Natural killer cell (primary cell): ENCODE data around the gene MIGA2. TPM values are rescaled to one million over a fixed set of nuclear protein-coding genes. Genes with fewer than 3 reads are reported as not detected.
"Not testable (repeated sequence)": the region's sequence is repeated elsewhere in the genome, so short reads cannot be mapped to it uniquely, and the experiment has no call there.

ENCODE experiments used
- ATAC-seq, 3 donors: fragments of 150-1000 bp in 2 of 3; fragments of 200-7000 bp in 1 of 3; cut with Tn5 transposase; 1 replicate in 1 of 3; 2 replicates in 2 of 3; pipeline ENCODE4 v1.10.0; 2021; ENCODE audit warnings: mild to moderate bottlenecking in 2 of 3, moderate library complexity in 2 of 3
- DNase-seq, 2 donors: peaks; one replicate each; pipeline versions ENCODE4 v3.0.0 to v3.0.0-alpha.2; 2013 to 2021; ENCODE audit warnings: mixed read lengths in 1 of 2
- H3K27ac ChIP-seq: one replicate; pipeline ENCODE4 v1.5.1; 2013; ENCODE audit warnings: mild to moderate bottlenecking, low read length
- H3K27me3 ChIP-seq: one replicate; pipeline ENCODE4 v1.6.1; 2013; ENCODE audit warnings: low read length; ENCODE audit not compliant: control insufficient read depth, insufficient read depth
- H3K36me3 ChIP-seq: one replicate; pipeline ENCODE4 v1.6.1; 2013; ENCODE audit warnings: low read length; ENCODE audit not compliant: control insufficient read depth, insufficient read depth
- H3K4me1 ChIP-seq: one replicate; pipeline ENCODE4 v1.6.1; 2013; ENCODE audit warnings: low read length; ENCODE audit not compliant: control insufficient read depth, insufficient read depth
- H3K4me3 ChIP-seq: one replicate; pipeline ENCODE4 v1.5.1; 2013; ENCODE audit warnings: low read length
- H3K9me3 ChIP-seq: one replicate; pipeline ENCODE4 v1.6.1; 2013; ENCODE audit warnings: low read length; ENCODE audit not compliant: control insufficient read depth, insufficient read depth
- H3K27ac Mint-ChIP-seq, 2 donors: one replicate each; pipeline ENCODE4 v1.8.0; 2022; ENCODE audit warnings: mild to moderate bottlenecking in 2 of 2, mixed read lengths in 2 of 2, moderate library complexity in 1 of 2
- H3K27me3 Mint-ChIP-seq, 2 donors: one replicate each; pipeline ENCODE4 v1.8.0; 2022; ENCODE audit warnings: low read depth in 2 of 2, mixed read lengths in 2 of 2
- H3K36me3 Mint-ChIP-seq: one replicate; pipeline ENCODE4 v1.8.0; 2022; ENCODE audit warnings: mixed read lengths
- H3K4me1 Mint-ChIP-seq, 2 donors: one replicate each; pipeline ENCODE4 v1.8.0; 2022; ENCODE audit warnings: mixed read lengths in 2 of 2
- H3K4me3 Mint-ChIP-seq: one replicate; pipeline ENCODE4 v1.8.0; 2022; ENCODE audit warnings: mild to moderate bottlenecking, moderate library complexity, mixed read lengths
- H3K9me3 Mint-ChIP-seq, 2 donors: one replicate each; pipeline ENCODE4 v1.8.0; 2022; ENCODE audit warnings: mixed read lengths in 2 of 2
- CTCF ChIP-seq: fragments of 200-600 bp; IDR thresholded peaks from one replicate; pipeline ENCODE4 v1.8.0; 2022; ENCODE audit warnings: antibody characterized with exemption
- WGBS: methylation state at CpG from one replicate; pipeline ENCODE4 v1.1.7; 2013; ENCODE audit warnings: missing lambda C conversion rate; ENCODE audit not compliant: insufficient coverage; 5-methylcytosine and 5-hydroxymethylcytosine counted together
- intact Hi-C: fragments of 100-400 bp; cut with micrococcal nuclease; formaldehyde crosslinking; loops from one replicate; pipeline ENCODE4 v1.14.2; 2022
- total RNA-seq, 4 donors: library from RNA; stranded (reverse); fragments of 120-200 nt in 1 of 4; gene quantifications; one replicate each; pipeline versions ENCODE4 v1.2.3 to v1.2.4, GENCODE V29; 2013 to 2022

Gene MIGA2
- total RNA-seq, 3 donors from 2014 or later (not counting 1 experiment from before 2014, with no cell fraction given) = 67.3 to 77.9 (median 73.9) TPM

- Histone ChIP-seq H3K4me3 (no peak overlapping the region), H3K27me3 (no peaks in the 10 kb centered on the region), H3K4me1 (no peaks in the 10 kb centered on the region), H3K27ac (no peak overlapping the region), H3K9me3 (no peaks in the 10 kb centered on the region), H3K36me3 (peaks cover 78% of the 10 kb centered on the region)
- Mint-ChIP-seq H3K27me3 (no peaks in the 10 kb centered on the region), H3K9me3 (no peaks in the 10 kb centered on the region), H3K4me1 (peaks cover 0 to 4% of the 10 kb centered on the region in 2 donors), H3K36me3 (peaks cover 7% of the 10 kb centered on the region), H3K4me3 (no peak overlapping the region), H3K27ac (no peak overlapping the region)
- intact Hi-C loops = no loop called here
- DNase-seq = no peak
- no peak for ATAC-seq
- 98% methylated on average over 8 of the region's 10 CpGs for WGBS
- no peak for TF ChIP-seq CTCF
These were observed 34.7 kb upstream of the MIGA2 start for GRCh38 chr9:129001504-129002325.

GRCh38 chr9:129002992-129003391, 33.4 kb upstream of the MIGA2 start:
- peaks cover 77% of the 10 kb centered on the region for H3K36me3 ChIP-seq
- no peak for ATAC-seq
- H3K9me3 Mint-ChIP-seq = no peaks in the 10 kb centered on the region
- H3K27me3 ChIP-seq = no peaks in the 10 kb centered on the region
- H3K27ac ChIP-seq = no peak overlapping the region
- no peaks in the 10 kb centered on the region for H3K9me3 ChIP-seq
- peaks cover 0 to 5% of the 10 kb centered on the region in 2 donors for H3K4me1 Mint-ChIP-seq
- H3K36me3 Mint-ChIP-seq = no peaks in the 10 kb centered on the region
- no peak overlapping the region for H3K4me3 Mint-ChIP-seq
- no peaks in the 10 kb centered on the region for H3K27me3 Mint-ChIP-seq
- no peaks in the 10 kb centered on the region for H3K4me1 ChIP-seq
- intact Hi-C loops = no loop called here
- 98% methylated on average over 9 of the region's 9 CpGs for WGBS
- no peak overlapping the region for H3K4me3 ChIP-seq
- H3K27ac Mint-ChIP-seq = peak overlapping the region in 1 of 2 donors; percentile 13
- TF ChIP-seq CTCF = no peak
- DNase-seq = no peak

- H3K27ac ChIP-seq, H3K27me3 Mint-ChIP-seq, DNase-seq, H3K4me3 Mint-ChIP-seq, H3K9me3 ChIP-seq, ATAC-seq, H3K36me3 Mint-ChIP-seq, H3K4me1 ChIP-seq, intact Hi-C loops, H3K27ac Mint-ChIP-seq, H3K4me3 ChIP-seq, H3K4me1 Mint-ChIP-seq, H3K27me3 ChIP-seq, H3K9me3 Mint-ChIP-seq: not testable (repeated sequence)
- H3K36me3 ChIP-seq = peaks cover 75% of the 10 kb centered on the region
- 96% methylated on average over 2 of the region's 6 CpGs for WGBS
These were observed 32.3 kb upstream of the MIGA2 start for GRCh38 chr9:129004173-129004572.

GRCh38 chr9:129005336-129005997, 31.0 kb upstream of the MIGA2 start:
- Histone ChIP-seq H3K27me3 (no peaks in the 10 kb centered on the region), H3K36me3 (peaks cover 62% of the 10 kb centered on the region), H3K27ac (no peak overlapping the region), H3K4me1 (no peaks in the 10 kb centered on the region), H3K9me3 (no peaks in the 10 kb centered on the region), H3K4me3 (no peak overlapping the region)
- ATAC-seq = no peak
- Mint-ChIP-seq H3K4me1 (peaks cover 0 to 5% of the 10 kb centered on the region in 2 donors), H3K27me3 (no peaks in the 10 kb centered on the region), H3K36me3 (no peaks in the 10 kb centered on the region), H3K4me3 (no peak overlapping the region), H3K9me3 (no peaks in the 10 kb centered on the region), H3K27ac (peak overlapping the region in 1 of 2 donors; percentile 53)
- WGBS = 92% methylated on average over 10 of the region's 10 CpGs
- DNase-seq = peak in 1 of 2 donors; percentile 3
- intact Hi-C loops = no loop called here
- no peak for TF ChIP-seq CTCF
